Karpas-422 (cell line): ENCODE results near the gene NUP107. TPM values are rescaled to one million over a fixed set of nuclear protein-coding genes. Genes with fewer than 3 reads are reported as not detected.
"Not testable (repeated sequence)": the region's sequence is repeated elsewhere in the genome, so short reads cannot be mapped to it uniquely, and the experiment has no call there.

Source experiments
- DNase-seq: peaks from one replicate; pipeline ENCODE4 v3.0.0-alpha.2; 2015
- H2AFZ ChIP-seq: fragments of 200-600 bp; sonication (generic); 2 replicates; pipeline ENCODE4 v1.6.1; 2014; ENCODE audit warnings: antibody characterized with exemption, low read length, mixed read lengths
- H3K27ac ChIP-seq: fragments of 200-600 bp; sonication (generic); 2 replicates; pipeline ENCODE4 v1.5.1; 2014; ENCODE audit warnings: mild to moderate bottlenecking, low read length, moderate library complexity
- H3K27me3 ChIP-seq: fragments of 200-600 bp; sonication (generic); 2 replicates; pipeline ENCODE4 v1.6.1; 2014; ENCODE audit warnings: low read length, mixed read lengths
- H3K36me3 ChIP-seq: fragments of 200-600 bp; sonication (generic); 2 replicates; pipeline ENCODE4 v1.6.1; 2014; ENCODE audit warnings: low read length, mixed read lengths; ENCODE audit not compliant: insufficient read depth
- H3K4me1 ChIP-seq: fragments of 200-600 bp; sonication (generic); 2 replicates; pipeline ENCODE4 v1.6.1; 2014; ENCODE audit warnings: mild to moderate bottlenecking, low read length, mixed read lengths
- H3K4me2 ChIP-seq: fragments of 200-600 bp; sonication (generic); 2 replicates; pipeline ENCODE4 v1.6.1; 2014; ENCODE audit warnings: low read length, low read depth, mild to moderate bottlenecking; ENCODE audit not compliant: poor library complexity, severe bottlenecking
- H3K4me3 ChIP-seq: fragments of 200-600 bp; sonication (generic); 2 replicates; pipeline ENCODE4 v1.5.1; 2014; ENCODE audit warnings: mild to moderate bottlenecking, antibody characterized with exemption, low read length, mixed read lengths
- H3K79me2 ChIP-seq: fragments of 200-600 bp; sonication (generic); 2 replicates; pipeline ENCODE4 v1.6.1; 2014; ENCODE audit warnings: mild to moderate bottlenecking, low read length, mixed read lengths
- H3K9ac ChIP-seq: fragments of 200-600 bp; sonication (generic); 2 replicates; pipeline ENCODE4 v1.6.0; 2014; ENCODE audit warnings: low read length
- H3K9me2 ChIP-seq: fragments of 200-600 bp; sonication (generic), shearing (Covaris generic); replicated peaks from 2 replicates; pipeline ENCODE4 v1.6.0; 2014; ENCODE audit warnings: mild to moderate bottlenecking, low read length, moderate library complexity; ENCODE audit not compliant: insufficient read depth
- H3K9me3 ChIP-seq: fragments of 300-700, 200-600 bp; sonication (generic); 2 replicates; pipeline ENCODE4 v1.6.1; 2014; ENCODE audit warnings: low read length, mixed read lengths
- H4K20me1 ChIP-seq: fragments of 200-600 bp; sonication (generic); 2 replicates; pipeline ENCODE4 v1.6.1; 2014; ENCODE audit warnings: mild to moderate bottlenecking, antibody characterized with exemption, low read length, low read depth; ENCODE audit not compliant: insufficient read depth
- total RNA-seq: library from RNA; depleted of rRNA; stranded (reverse); fragments of >200 nt; shearing (Covaris generic); gene quantifications from 2 replicates; pipeline ENCODE4 v1.2.3, GENCODE V29; 2014; ENCODE audit warnings: low replicate concordance

NUP107 gene
- total RNA-seq, 1 experiment from 2014 or later: 103 TPM

DNA sequence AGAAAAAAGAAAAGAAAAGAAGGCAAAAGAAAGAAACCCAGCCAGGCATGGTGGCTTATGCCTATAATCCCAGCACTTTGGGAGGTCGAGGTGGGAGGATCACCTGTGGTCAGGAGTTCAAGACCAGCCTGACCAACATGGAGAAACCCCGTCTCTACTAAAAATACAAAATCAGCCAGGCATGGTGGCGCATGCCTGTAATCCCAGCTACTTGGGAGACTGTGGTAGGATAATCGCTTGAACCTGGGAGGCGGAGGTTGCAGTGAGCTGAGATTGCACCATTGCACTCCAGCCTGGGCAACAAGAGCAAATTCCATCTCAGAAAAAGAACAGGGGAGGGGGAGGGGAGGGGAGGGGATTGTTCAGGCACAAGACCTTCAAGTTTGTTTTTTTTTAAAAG lies 9.9 kb upstream of the NUP107 start:
- not testable (repeated sequence) for H3K27me3 ChIP-seq, H3K4me1 ChIP-seq, H3K4me3 ChIP-seq, H4K20me1 ChIP-seq, H3K9me3 ChIP-seq, H3K4me2 ChIP-seq, H3K9ac ChIP-seq, H3K9me2 ChIP-seq, H3K79me2 ChIP-seq, H3K36me3 ChIP-seq, DNase-seq, H2AFZ ChIP-seq, H3K27ac ChIP-seq

DNA sequence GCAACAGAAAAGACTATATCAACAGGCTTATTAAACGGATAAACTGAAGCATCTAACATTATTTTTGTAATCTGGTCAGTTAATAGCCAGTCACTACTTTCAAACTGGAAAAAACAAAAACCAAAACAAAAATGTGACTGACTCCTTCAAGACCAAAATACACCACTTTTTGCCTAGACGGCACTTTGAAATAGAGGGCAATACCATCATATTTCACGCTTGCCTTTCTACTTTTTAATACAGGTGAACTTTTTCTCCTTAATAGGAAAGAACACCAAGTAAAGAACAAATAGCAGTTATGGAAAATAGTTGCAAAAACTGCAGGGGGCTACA lies 550 bp upstream of the NUP107 start:
- H3K4me1 ChIP-seq: peaks cover 29% of the 10 kb centered on the region
- peak; percentile 45 for DNase-seq
- no peaks in the 10 kb centered on the region for H3K9me2 ChIP-seq
- peak overlapping the region; percentile 80 for H3K4me2 ChIP-seq
- H3K27ac ChIP-seq: peak overlapping the region; percentile 27; the same call in 1 of the 2 replicates
- no peaks in the 10 kb centered on the region for H3K9me3 ChIP-seq
- H3K27me3 ChIP-seq: no peaks in the 10 kb centered on the region
- peak overlapping the region; percentile 60 for H2AFZ ChIP-seq
- peaks cover 55% of the 10 kb centered on the region for H3K79me2 ChIP-seq
- no peaks in the 10 kb centered on the region for H4K20me1 ChIP-seq
- H3K36me3 ChIP-seq: peaks cover 20% of the 10 kb centered on the region; the same call in 1 of the 2 replicates
- H3K9ac ChIP-seq: peak overlapping the region; percentile 83
- peak overlapping the region; percentile 92 for H3K4me3 ChIP-seq

DNA sequence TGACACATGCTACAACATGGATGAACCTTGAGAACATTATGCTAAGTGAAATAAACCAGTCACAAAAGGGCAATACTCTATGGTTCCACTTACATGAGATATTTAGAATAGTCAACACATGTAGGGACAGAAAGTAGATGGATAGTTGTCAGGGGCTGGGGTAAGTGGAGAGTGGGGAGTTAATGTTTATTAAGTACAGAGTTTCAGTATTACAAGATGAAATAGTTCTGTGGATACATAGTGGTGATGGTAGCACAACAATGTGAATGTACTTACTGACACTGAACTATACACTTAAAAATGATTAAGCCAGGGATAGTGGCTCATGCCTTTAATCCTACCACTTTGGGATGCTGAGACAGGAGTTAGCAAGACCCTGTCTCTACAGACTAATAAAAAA lies 8.7 kb downstream of the NUP107 start:
- 0 out of 2 replicates have a peak, but pooled peaks cover 3% of the 10 kb centered on the region for H4K20me1 ChIP-seq
- no peaks in the 10 kb centered on the region for H3K9me3 ChIP-seq
- H3K4me3 ChIP-seq: no peak overlapping the region
- peaks cover 53% of the 10 kb centered on the region for H3K36me3 ChIP-seq
- no peak for DNase-seq
- no peak overlapping the region for H3K4me2 ChIP-seq
- H3K4me1 ChIP-seq: no peaks in the 10 kb centered on the region
- no peaks in the 10 kb centered on the region for H3K9me2 ChIP-seq
- H3K79me2 ChIP-seq: peaks cover 6% of the 10 kb centered on the region
- H3K27ac ChIP-seq: no peak overlapping the region
- H3K9ac ChIP-seq: no peak overlapping the region
- no peaks in the 10 kb centered on the region for H3K27me3 ChIP-seq
- no peak overlapping the region for H2AFZ ChIP-seq

DNA sequence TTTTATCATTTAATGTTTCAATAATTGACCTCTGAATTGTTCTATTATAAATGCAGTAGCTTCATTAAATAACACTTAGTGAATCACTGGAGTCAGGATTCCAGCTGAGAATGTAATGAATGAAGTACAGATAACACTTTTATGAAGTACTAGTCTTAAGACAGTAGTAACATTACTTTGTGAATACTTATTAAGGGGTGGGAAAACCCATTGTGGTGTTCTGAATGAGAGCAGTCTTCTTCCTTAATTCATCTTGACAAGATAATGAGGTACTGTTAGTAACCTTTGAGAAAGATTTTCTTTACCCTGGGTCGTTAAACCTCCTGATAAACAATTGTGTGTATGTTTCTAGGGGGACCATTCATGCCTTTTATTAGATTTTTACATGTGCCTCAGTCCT lies 12.7 kb downstream of the NUP107 start:
- Histone ChIP-seq H3K4me3 (no peak overlapping the region), H2AFZ (no peak overlapping the region), H3K79me2 (peaks cover 2% of the 10 kb centered on the region; the same call in 1 of the 2 replicates), H4K20me1 (0 out of 2 replicates have a peak, but pooled peaks cover 3% of the 10 kb centered on the region), H3K36me3 (peaks cover 42% of the 10 kb centered on the region), H3K9me3 (no peaks in the 10 kb centered on the region), H3K9me2 (no peaks in the 10 kb centered on the region), H3K27ac (no peak overlapping the region), H3K4me2 (no peak overlapping the region), H3K4me1 (no peaks in the 10 kb centered on the region), H3K27me3 (no peaks in the 10 kb centered on the region), H3K9ac (no peak overlapping the region)
- no peak for DNase-seq

DNA sequence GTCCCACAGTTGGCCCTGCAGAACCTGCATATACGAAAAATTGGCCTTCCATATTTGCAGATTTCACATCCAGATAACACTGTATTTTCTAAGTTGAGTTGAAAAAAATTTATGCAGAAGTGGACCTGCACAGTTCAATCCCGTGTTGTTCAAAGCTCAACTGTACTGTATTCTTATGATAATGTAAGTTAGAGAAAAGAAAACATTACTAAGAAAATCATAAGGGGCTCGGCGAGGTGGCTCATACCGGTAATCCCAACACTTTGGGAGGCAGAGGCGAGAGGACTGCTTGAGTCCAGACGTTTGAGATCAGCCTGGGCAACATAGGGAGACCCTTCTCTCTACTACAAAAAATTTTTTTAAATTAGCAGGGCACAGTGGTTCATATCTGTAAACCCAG lies 41.0 kb downstream of the NUP107 start:
- no peak overlapping the region for H3K4me2 ChIP-seq
- H4K20me1 ChIP-seq: no peaks in the 10 kb centered on the region
- H3K9me3 ChIP-seq: no peaks in the 10 kb centered on the region
- H2AFZ ChIP-seq: no peak overlapping the region
- no peaks in the 10 kb centered on the region for H3K4me1 ChIP-seq
- H3K27me3 ChIP-seq: no peaks in the 10 kb centered on the region
- no peak overlapping the region for H3K9ac ChIP-seq
- H3K9me2 ChIP-seq: no peaks in the 10 kb centered on the region
- no peak overlapping the region for H3K27ac ChIP-seq
- H3K4me3 ChIP-seq: no peak overlapping the region
- H3K36me3 ChIP-seq: peaks cover 40% of the 10 kb centered on the region; the same call in 1 of the 2 replicates
- no peak for DNase-seq
- 0 out of 2 replicates have a peak, but pooled peaks cover 3% of the 10 kb centered on the region for H3K79me2 ChIP-seq

DNA sequence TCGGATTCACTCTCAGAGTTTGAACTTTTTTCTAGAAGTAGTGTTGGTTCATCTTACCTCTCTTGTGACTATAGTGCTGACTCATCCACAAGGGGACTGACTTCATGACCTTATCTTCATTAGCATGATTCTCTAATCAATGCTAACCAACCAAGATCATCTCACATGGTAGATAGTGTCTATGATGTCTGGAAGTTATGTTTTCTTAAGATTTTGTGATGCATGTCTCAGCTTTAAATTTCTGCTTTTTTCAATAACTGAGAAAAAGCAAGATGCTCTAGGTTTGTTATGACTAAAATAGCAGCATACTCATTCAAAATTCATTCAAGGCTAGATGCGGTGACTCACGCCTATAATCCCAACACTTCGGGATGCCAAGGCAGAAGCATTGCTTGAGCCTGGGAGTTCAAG lies 46.9 kb downstream of the NUP107 start:
- Histone ChIP-seq H3K36me3 (peaks cover 54% of the 10 kb centered on the region), H2AFZ (no peak overlapping the region)

DNA sequence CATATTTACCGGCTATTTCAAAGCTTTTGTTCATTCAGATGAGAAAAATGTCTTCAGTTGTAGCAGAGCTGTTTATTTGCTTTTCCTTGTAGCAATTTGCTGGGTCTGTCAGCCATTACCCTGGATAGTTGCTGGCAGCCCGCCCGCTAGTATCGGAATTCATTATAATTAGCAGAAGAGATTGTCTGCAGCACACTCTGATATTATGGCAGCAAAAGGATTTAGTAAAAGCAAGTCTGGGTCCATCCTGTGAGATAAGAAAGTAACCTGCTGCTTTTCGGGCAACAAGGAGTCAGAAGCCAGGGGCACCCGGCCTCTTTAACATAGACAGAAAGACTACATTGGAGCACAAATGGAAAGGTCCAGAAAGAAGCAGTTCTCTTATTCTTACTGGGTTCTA lies 53.1 kb downstream of the NUP107 start:
- H3K36me3 ChIP-seq: peaks cover 41% of the 10 kb centered on the region; the same call in 1 of the 2 replicates
- no peak overlapping the region for H3K4me3 ChIP-seq
- no peak overlapping the region for H3K9ac ChIP-seq
- H3K27me3 ChIP-seq: no peaks in the 10 kb centered on the region
- no peak for DNase-seq
- no peak overlapping the region for H3K27ac ChIP-seq
- H3K9me2 ChIP-seq: no peaks in the 10 kb centered on the region
- H3K79me2 ChIP-seq: no peaks in the 10 kb centered on the region
- no peak overlapping the region for H3K4me2 ChIP-seq
- peaks cover 1% of the 10 kb centered on the region; the same call in 1 of the 2 replicates for H3K4me1 ChIP-seq
- no peak overlapping the region for H2AFZ ChIP-seq
- H4K20me1 ChIP-seq: no peaks in the 10 kb centered on the region
- no peaks in the 10 kb centered on the region for H3K9me3 ChIP-seq

More for the DNA sequence above, 46.9 kb downstream of the NUP107 start:
- H4K20me1 ChIP-seq: no peaks in the 10 kb centered on the region
- no peak overlapping the region for H3K4me3 ChIP-seq
- H3K9ac ChIP-seq: no peak overlapping the region
- H3K27me3 ChIP-seq: no peaks in the 10 kb centered on the region
- H3K27ac ChIP-seq: no peak overlapping the region
- H3K9me2 ChIP-seq: no peaks in the 10 kb centered on the region
- H3K4me2 ChIP-seq: no peak overlapping the region
- no peaks in the 10 kb centered on the region for H3K4me1 ChIP-seq
- no peak for DNase-seq
- H3K79me2 ChIP-seq: 0 out of 2 replicates have a peak, but pooled peaks cover 3% of the 10 kb centered on the region
- no peaks in the 10 kb centered on the region for H3K9me3 ChIP-seq

DNA sequence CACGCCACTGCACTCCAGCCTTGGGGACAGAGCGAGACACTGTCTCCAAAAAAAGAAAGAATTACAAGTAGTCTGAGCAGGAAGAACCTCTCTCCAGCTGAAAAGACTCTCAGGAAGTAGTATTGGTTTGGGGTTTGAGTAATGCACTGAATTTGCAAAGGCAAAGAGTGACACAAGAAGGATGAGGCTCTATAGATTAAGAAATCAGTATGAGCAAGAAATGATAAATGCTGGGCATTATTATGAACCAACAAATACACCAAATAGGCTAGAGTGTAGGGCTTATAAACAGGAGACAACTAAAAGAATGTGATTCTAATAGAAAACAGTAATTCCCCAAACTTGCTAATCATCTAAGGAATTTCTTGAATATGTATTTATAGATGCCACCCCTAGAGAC lies 56.6 kb downstream of the NUP107 start:
- peaks cover 25% of the 10 kb centered on the region for H3K4me1 ChIP-seq
- no peaks in the 10 kb centered on the region for H3K9me3 ChIP-seq
- no peaks in the 10 kb centered on the region for H3K27me3 ChIP-seq
- H3K9me2 ChIP-seq: no peaks in the 10 kb centered on the region
- no peak overlapping the region for H3K27ac ChIP-seq
- H4K20me1 ChIP-seq: no peaks in the 10 kb centered on the region
- H3K4me2 ChIP-seq: no peak overlapping the region
- no peak overlapping the region for H3K4me3 ChIP-seq
- peaks cover 21% of the 10 kb centered on the region for H3K79me2 ChIP-seq
- no peak for DNase-seq
- no peak overlapping the region for H3K9ac ChIP-seq
- H2AFZ ChIP-seq: no peak overlapping the region
- H3K36me3 ChIP-seq: peaks cover 18% of the 10 kb centered on the region; the same call in 1 of the 2 replicates
